IMR-90 (cell line): ENCODE measurements around the gene KIF25. TPM values are rescaled to one million over a fixed set of nuclear protein-coding genes. Genes with fewer than 3 reads are reported as not detected.

Experiments used
- ATAC-seq: fragments of 200-7000 bp; cut with Tn5 transposase; 2 replicates; pipeline ENCODE4 v1.9.1; 2020; ENCODE audit warnings: low read depth, mild to moderate bottlenecking, moderate library complexity
- BruUV-seq: library from RNA; stranded (reverse); fragments of 400-500 nt; replicated peaks from 2 replicates; lab custom pipeline; 2021; lab: Mats Ljungman, UMichigan
- CTCF ChIA-PET: fragments of 300-600 bp; formaldehyde crosslinking; extraction: SDS; loops from one replicate; lab custom pipeline; 2021; ENCODE audit warnings: antibody characterized with exemption; lab: Yijun Ruan, JAX
- POLR2A ChIA-PET: fragments of 300-600 bp; sonication (Branson Sonifier 250); formaldehyde crosslinking; loops from one replicate; lab custom pipeline; 2022; ENCODE audit warnings: antibody characterized with exemption; ENCODE audit not compliant: unreplicated experiment; lab: Charles Lee
- DNase-seq: peaks from one replicate; pipeline ENCODE4 v3.0.0; 2013
- H2AFZ ChIP-seq: replicated peaks from 2 replicates; pipeline ENCODE3; 2013; ENCODE audit warnings: low read length, mild to moderate bottlenecking; ENCODE audit not compliant: poor library complexity
- H2AK5ac ChIP-seq: 2 replicates; pipeline ENCODE4 v1.6.1; 2013; ENCODE audit warnings: low read depth, low read length, inconsistent platforms
- H2AK9ac ChIP-seq: replicated peaks from 2 replicates; pipeline ENCODE3; 2013; ENCODE audit warnings: mild to moderate bottlenecking, low read depth, low read length, moderate library complexity; ENCODE audit not compliant: poor library complexity
- H2BK120ac ChIP-seq: 2 replicates; pipeline ENCODE4 v1.6.1; 2013; ENCODE audit warnings: low read depth, low read length, inconsistent platforms
- H2BK15ac ChIP-seq: 3 replicates; pipeline ENCODE4 v1.6.1; 2013; ENCODE audit warnings: low read depth, low read length, inconsistent platforms
- H2BK20ac ChIP-seq: 2 replicates; pipeline ENCODE4 v1.6.1; 2013; ENCODE audit warnings: low read depth, mild to moderate bottlenecking, inconsistent platforms, low read length, moderate library complexity
- H2BK5ac ChIP-seq: 2 replicates; pipeline ENCODE4 v1.6.1; 2013; ENCODE audit warnings: mild to moderate bottlenecking, low read depth, low read length, inconsistent platforms; ENCODE audit not compliant: poor library complexity, severe bottlenecking
- H3K14ac ChIP-seq: replicated peaks from 2 replicates; pipeline ENCODE4 v1.6.1; 2013; ENCODE audit warnings: low read depth, low read length, inconsistent platforms
- H3K18ac ChIP-seq: 2 replicates; pipeline ENCODE4 v1.6.1; 2013; ENCODE audit warnings: low read depth, low read length, control low read depth
- H3K23ac ChIP-seq: 2 replicates; pipeline ENCODE4 v1.6.1; 2013; ENCODE audit warnings: low read depth, low read length, inconsistent platforms
- H3K27ac ChIP-seq: 2 replicates; pipeline ENCODE4 v1.5.1; 2013; ENCODE audit warnings: mild to moderate bottlenecking, control low read depth, low read length; ENCODE audit not compliant: insufficient read depth
- H3K27me3 ChIP-seq: 2 replicates; pipeline ENCODE4 v1.6.1; 2013; ENCODE audit warnings: low read length; ENCODE audit not compliant: control insufficient read depth, insufficient read depth
- H3K36me3 ChIP-seq: 2 replicates; pipeline ENCODE4 v1.6.1; 2013; ENCODE audit warnings: low read length, mixed read lengths; ENCODE audit not compliant: control insufficient read depth, insufficient read depth
- H3K4ac ChIP-seq: 2 replicates; pipeline ENCODE4 v1.6.1; 2013; ENCODE audit warnings: low read depth, low read length, inconsistent platforms
- H3K4me1 ChIP-seq: 2 replicates; pipeline ENCODE4 v1.6.1; 2013; ENCODE audit warnings: low read length, mixed read lengths; ENCODE audit not compliant: control insufficient read depth, insufficient read depth
- H3K4me2 ChIP-seq: 2 replicates; pipeline ENCODE4 v1.6.1; 2013; ENCODE audit warnings: low read depth, mild to moderate bottlenecking, control low read depth, low read length, moderate library complexity
- H3K4me3 ChIP-seq: 2 replicates; pipeline ENCODE4 v1.5.1; 2013; ENCODE audit warnings: low read depth, mild to moderate bottlenecking, control low read depth, low read length, moderate library complexity; ENCODE audit not compliant: insufficient read depth
- H3K56ac ChIP-seq: 2 replicates; pipeline ENCODE4 v1.6.1; 2013; ENCODE audit warnings: low read length, inconsistent platforms; ENCODE audit not compliant: insufficient read depth; ENCODE audit errors: extremely low read depth
- H3K79me1 ChIP-seq, 2 experiments: 2 replicates each; pipeline ENCODE4 v1.6.1; 2013; ENCODE audit warnings: low read length in 2 of 2, inconsistent platforms in 1 of 2, low read depth in 1 of 2
- H3K9ac ChIP-seq: 2 replicates; pipeline ENCODE4 v1.6.1; 2013; ENCODE audit warnings: low read depth, low read length, control low read depth
- H3K9me1 ChIP-seq: 2 replicates; pipeline ENCODE4 v1.6.1; 2013; ENCODE audit warnings: low read length, inconsistent platforms; ENCODE audit not compliant: insufficient read depth
- H3K9me3 ChIP-seq: 2 replicates; pipeline ENCODE4 v1.6.1; 2013; ENCODE audit warnings: low read length; ENCODE audit not compliant: control insufficient read depth, insufficient read depth
- H4K20me1 ChIP-seq: 2 replicates; pipeline ENCODE4 v1.6.1; 2013; ENCODE audit warnings: low read length, inconsistent platforms; ENCODE audit not compliant: insufficient read depth
- H4K5ac ChIP-seq: 2 replicates; pipeline ENCODE4 v1.6.1; 2013; ENCODE audit warnings: mild to moderate bottlenecking, low read depth, low read length, control low read depth
- H4K8ac ChIP-seq, 2 experiments: 2 replicates each; pipeline ENCODE4 v1.6.1; 2013; ENCODE audit warnings: low read depth in 2 of 2, low read length in 2 of 2, control low read depth in 1 of 2, inconsistent platforms in 1 of 2
- H4K91ac ChIP-seq: 2 replicates; pipeline ENCODE4 v1.6.1; 2013; ENCODE audit warnings: low read depth, low read length, inconsistent platforms; ENCODE audit not compliant: insufficient read depth
- CEBPB ChIP-seq: IDR thresholded peaks from 2 replicates; pipeline ENCODE4 v1.6.1; 2012; ENCODE audit warnings: low read depth, low read length, improper control_type of control experiment
- CHD1 ChIP-seq: IDR thresholded peaks from 2 replicates; pipeline ENCODE4 v1.6.1; 2012; ENCODE audit warnings: low read depth, low read length, improper control_type of control experiment
- CTCF ChIP-seq: conservative IDR thresholded peaks from 2 replicates; pipeline ENCODE4 v1.5.1; 2012; ENCODE audit warnings: mild to moderate bottlenecking, low read depth, low read length, improper control_type of control experiment
- ELK1 ChIP-seq: fragments of 150-350 bp; IDR thresholded peaks from 2 replicates; pipeline ENCODE4 v1.6.1; 2016; ENCODE audit warnings: low read depth, mild to moderate bottlenecking, low read length, moderate library complexity, borderline replicate concordance
- FOS ChIP-seq: fragments of 150-350 bp; IDR thresholded peaks from 2 replicates; pipeline ENCODE4 v1.6.1; 2016; ENCODE audit warnings: low read depth, low read length
- MAZ ChIP-seq: IDR thresholded peaks from 2 replicates; pipeline ENCODE4 v1.6.1; 2012; ENCODE audit warnings: low read depth, mild to moderate bottlenecking, low read length, improper control_type of control experiment, moderate library complexity, borderline replicate concordance
- NFE2L2 ChIP-seq: fragments of 150-350 bp; IDR thresholded peaks from 2 replicates; pipeline ENCODE4 v1.6.1; 2016; ENCODE audit warnings: low read depth, mild to moderate bottlenecking, low read length
- POLR2A ChIP-seq: IDR thresholded peaks from 2 replicates; pipeline ENCODE4 v1.6.1; 2012; ENCODE audit warnings: mild to moderate bottlenecking, low read depth, low read length
- RFX5 ChIP-seq: IDR thresholded peaks from 2 replicates; pipeline ENCODE4 v1.8.0; 2012; ENCODE audit warnings: low read depth, mild to moderate bottlenecking, low read length, moderate library complexity
- SMC3 ChIP-seq: fragments of 150-350 bp; IDR thresholded peaks from 2 replicates; pipeline ENCODE4 v1.6.1; 2016; ENCODE audit warnings: low read depth, mild to moderate bottlenecking, antibody characterized with exemption, low read length, moderate library complexity
- USF2 ChIP-seq: fragments of 150-350 bp; IDR thresholded peaks from 2 replicates; pipeline ENCODE4 v1.6.1; 2017; ENCODE audit warnings: mild to moderate bottlenecking, antibody characterized with exemption, low read length, low read depth
- WGBS, 2 experiments: methylation state at CpG; one replicate each; pipeline versions ENCODE4 v1.1.5 to v1.1.7; 2013; ENCODE audit warnings: missing lambda C conversion rate in 2 of 2; ENCODE audit not compliant: insufficient read length in 1 of 2; ENCODE audit errors: extremely low coverage in 2 of 2; 5-methylcytosine and 5-hydroxymethylcytosine counted together
- dilution Hi-C: fragments of 300-500 bp; cut with HindIII; formaldehyde crosslinking; loops from one replicate; pipeline ENCODE4 v1.14.3; 2018; ENCODE audit warnings: low sequenced_read_pairs; ENCODE audit not compliant: unreplicated experiment
- in situ Hi-C: fragments of 300-500 bp; cut with MboI; formaldehyde crosslinking; loops from 3 replicates; pipeline ENCODE4 v1.14.3; 2019; ENCODE audit warnings: low sequenced_read_pairs, inconsistent platforms, mixed read lengths
- intact Hi-C: fragments of 100-400 bp; cut with micrococcal nuclease; formaldehyde crosslinking; loops from 2 replicates; pipeline ENCODE4 v1.10.0; 2022
- polyA plus RNA-seq, 3 experiments: library from polyadenylated mRNA; depleted of rRNA; stranded (reverse); fragments of >200 nt; gene quantifications; 2 replicates each; pipeline ENCODE4 v1.2.3, GENCODE V29; 2012; ENCODE audit warnings: low replicate concordance in 1 of 3
- total RNA-seq: library from RNA; depleted of rRNA; stranded (reverse); fragments of >200 nt; gene quantifications from 2 replicates; pipeline ENCODE4 v1.2.3, GENCODE V29; 2012

KIF25 gene
- total and polyA plus RNA-seq, 2 of the 4 experiments (the other 2 are of a cell fraction), result not detected

GRCh38 chr6:167981916-167982462 is 15.5 kb upstream of the KIF25 start:
- no peaks in the 10 kb centered on the region for H3K36me3 ChIP-seq
- no peak overlapping the region for H2AK5ac ChIP-seq
- H3K4me2 ChIP-seq, result no peak overlapping the region
- no peak overlapping the region for H2BK5ac ChIP-seq
- no peak overlapping the region for H2BK20ac ChIP-seq
- H2BK120ac ChIP-seq, result no peak overlapping the region
- ATAC-seq, result no peak
- no peak overlapping the region for H3K56ac ChIP-seq
- no peaks in the 10 kb centered on the region for H4K20me1 ChIP-seq
- BruUV-seq, result no TSS peak
- H2AFZ ChIP-seq, result no peak overlapping the region
- CTCF ChIA-PET, result no interaction called here
- H3K9me1 ChIP-seq, result no peaks in the 10 kb centered on the region
- no peak for DNase-seq
- no peak overlapping the region for H3K4ac ChIP-seq
- in situ Hi-C loops (no loop called here), dilution Hi-C loops (no loop called here), intact Hi-C loops (no loop called here)
- H3K9ac ChIP-seq, result no peak overlapping the region
- no peak overlapping the region for H2BK15ac ChIP-seq
- no peak overlapping the region for H4K8ac ChIP-seq
- H3K79me1 ChIP-seq, result no peaks in the 10 kb centered on the region
- no peak overlapping the region for H3K4me3 ChIP-seq
- H4K91ac ChIP-seq, result no peak overlapping the region
- H2AK9ac ChIP-seq, result no peak overlapping the region
- H3K9me3 ChIP-seq, result no peaks in the 10 kb centered on the region
- TF ChIP-seq RFX5, result no peak
- no peak for TF ChIP-seq CTCF
- TF ChIP-seq FOS, result no peak
- TF ChIP-seq USF2, result no peak
- no peak for TF ChIP-seq CEBPB
- TF ChIP-seq SMC3, result no peak
- no peak for TF ChIP-seq POLR2A
- no peak for TF ChIP-seq MAZ
- TF ChIP-seq CHD1, result no peak
- TF ChIP-seq NFE2L2, result no peak
- TF ChIP-seq ELK1, result no peak
- POLR2A ChIA-PET, result no interaction called here
- H3K23ac ChIP-seq, result no peak overlapping the region
- H4K5ac ChIP-seq, result no peak overlapping the region
- 90% methylated on average over 2 of the region's 7 CpGs; no CpG with 5 or more reads in 1 of the 2 experiments for WGBS, 2 experiments
- no peak overlapping the region for H3K18ac ChIP-seq
- H3K27me3 ChIP-seq, result peaks cover 2% of the 10 kb centered on the region; the same call in 1 of the 2 replicates
- H3K14ac ChIP-seq, result no peak overlapping the region
- H3K4me1 ChIP-seq, result peaks cover 2% of the 10 kb centered on the region
- no peak overlapping the region for H3K27ac ChIP-seq
